Uterus (tissue), 4 donors: Measurements from ENCODE around the gene RPUSD2. TPM values are rescaled to one million over a fixed set of nuclear protein-coding genes. Genes with fewer than 3 reads are reported as not detected.

Experiments used
- DNase-seq, 2 donors: peaks; one replicate each; pipeline ENCODE4 v3.0.0-alpha.2; 2019 to 2020
- H3K27ac ChIP-seq, 2 donors: fragments of 200-600 bp; sonication (generic); 1 replicate in 1 of 2; 2 replicates in 1 of 2; pipeline ENCODE4 v1.5.1; 2016 to 2018
- H3K27me3 ChIP-seq, 2 donors: fragments of 200-600 bp; sonication (generic); one replicate each; pipeline ENCODE4 v1.5.1; 2018 to 2019; ENCODE audit warnings: control low read depth in 1 of 2
- H3K36me3 ChIP-seq, 2 donors: fragments of 200-600 bp; sonication (generic); one replicate each; pipeline ENCODE4 v1.5.1; 2019; ENCODE audit warnings: control low read depth in 1 of 2
- H3K4me1 ChIP-seq, 2 donors: fragments of 200-600 bp; sonication (generic); one replicate each; pipeline ENCODE4 v1.5.1; 2018 to 2019; ENCODE audit warnings: control low read depth in 1 of 2
- H3K4me3 ChIP-seq, 2 donors: fragments of 200-600 bp; sonication (generic); 1 replicate in 1 of 2; 2 replicates in 1 of 2; pipeline ENCODE4 v1.5.1; 2018 to 2019; ENCODE audit warnings: mild to moderate bottlenecking in 1 of 2
- H3K9me3 ChIP-seq, 2 donors: fragments of 200-600 bp; sonication (generic); one replicate each; pipeline ENCODE4 v1.5.1; 2019; ENCODE audit warnings: control low read depth in 1 of 2
- POLR2A ChIP-seq, 2 donors: fragments of 450-650 bp; IDR thresholded peaks; one replicate each; pipeline ENCODE4 v1.6.1; 2016; ENCODE audit warnings: antibody characterized with exemption in 2 of 2, mild to moderate bottlenecking in 1 of 2, moderate library complexity in 1 of 2
- intact Hi-C: fragments of 100-400 bp; cut with DNase I; formaldehyde crosslinking; loops from one replicate; pipeline ENCODE4 v1.15.1; 2023; ENCODE audit warnings: low total_unique reads
- small RNA-seq: library from RNA; depleted of rRNA; stranded (forward); fragments of <200 nt; gene quantifications from one replicate; pipeline ENCODE3, GENCODE V24; 2016
- total RNA-seq, 4 donors: library from RNA; depleted of rRNA in 3 of 4; stranded (reverse); fragments of >200 nt in 3 of 4; gene quantifications; one replicate each; pipeline versions ENCODE4 v1.1.0 to v1.2.4, GENCODE V29; 2014 to 2023
- TF ChIP-seq, protein P1 (sequence below), 4 experiments: fragments of 200-600 bp in 2 of 4; fragments of 450-650 bp in 2 of 4; sonication (generic) in 2 of 4; IDR thresholded peaks; one replicate each; pipeline ENCODE4 v1.5.1; 2016 to 2019; ENCODE audit warnings: antibody characterized with exemption in 4 of 4, mild to moderate bottlenecking in 2 of 4, moderate library complexity in 1 of 4
- donor health status: DM: yes; HTN: yes; CAD: no.

RPUSD2 gene
- total RNA-seq, 4 donors from 2014 or later = 0.29 to 18.6 (median 5.0) TPM

DNA sequence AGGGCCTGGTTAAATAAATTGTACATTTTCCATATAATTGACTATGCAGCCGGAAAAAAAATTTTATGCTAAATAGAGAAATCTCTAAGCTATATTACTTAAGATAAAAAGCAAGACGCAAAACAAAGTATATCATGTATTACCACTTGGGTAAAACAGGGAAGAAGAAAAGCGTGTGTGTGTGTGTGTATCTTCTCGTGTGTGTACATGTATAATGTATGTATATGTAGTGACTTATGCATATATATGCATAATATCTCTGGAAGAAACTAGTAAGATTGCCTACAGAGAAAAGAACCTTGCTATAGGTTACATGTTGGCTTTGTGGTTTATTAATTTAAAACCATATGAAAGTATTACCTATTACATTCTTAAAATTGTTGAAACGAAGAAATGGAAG, 44.0 kb downstream of the RPUSD2 start:
- no peak overlapping the region for H3K27ac ChIP-seq
- no peaks in the 10 kb centered on the region for H3K36me3 ChIP-seq
- intact Hi-C loops = no loop called here

DNA sequence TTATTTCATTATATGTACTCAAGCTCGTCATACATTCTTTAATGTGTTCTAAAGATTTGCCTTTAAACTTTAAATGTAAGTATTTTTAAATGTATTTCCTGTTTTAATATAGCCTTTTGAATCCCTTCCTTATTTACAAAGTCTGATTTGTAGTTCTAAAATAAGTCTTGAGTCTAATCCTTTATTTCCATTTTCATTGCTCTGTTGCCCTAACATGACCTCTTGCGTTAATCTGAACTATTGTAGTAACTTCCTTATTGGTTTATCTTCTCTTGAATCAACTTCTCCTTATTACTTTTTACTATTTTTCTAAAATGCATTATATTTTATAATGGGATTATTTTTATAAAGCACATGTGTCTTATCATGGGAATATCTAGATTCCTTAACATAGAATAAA, 48.9 kb downstream of the RPUSD2 start:
- no peak overlapping the region for H3K27ac ChIP-seq
- TF ChIP-seq, protein P1, sequence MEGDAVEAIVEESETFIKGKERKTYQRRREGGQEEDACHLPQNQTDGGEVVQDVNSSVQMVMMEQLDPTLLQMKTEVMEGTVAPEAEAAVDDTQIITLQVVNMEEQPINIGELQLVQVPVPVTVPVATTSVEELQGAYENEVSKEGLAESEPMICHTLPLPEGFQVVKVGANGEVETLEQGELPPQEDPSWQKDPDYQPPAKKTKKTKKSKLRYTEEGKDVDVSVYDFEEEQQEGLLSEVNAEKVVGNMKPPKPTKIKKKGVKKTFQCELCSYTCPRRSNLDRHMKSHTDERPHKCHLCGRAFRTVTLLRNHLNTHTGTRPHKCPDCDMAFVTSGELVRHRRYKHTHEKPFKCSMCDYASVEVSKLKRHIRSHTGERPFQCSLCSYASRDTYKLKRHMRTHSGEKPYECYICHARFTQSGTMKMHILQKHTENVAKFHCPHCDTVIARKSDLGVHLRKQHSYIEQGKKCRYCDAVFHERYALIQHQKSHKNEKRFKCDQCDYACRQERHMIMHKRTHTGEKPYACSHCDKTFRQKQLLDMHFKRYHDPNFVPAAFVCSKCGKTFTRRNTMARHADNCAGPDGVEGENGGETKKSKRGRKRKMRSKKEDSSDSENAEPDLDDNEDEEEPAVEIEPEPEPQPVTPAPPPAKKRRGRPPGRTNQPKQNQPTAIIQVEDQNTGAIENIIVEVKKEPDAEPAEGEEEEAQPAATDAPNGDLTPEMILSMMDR (IDR thresholded peaks at IDR 0.05) = no peak
- TF ChIP-seq POLR2A (IDR thresholded peaks at IDR 0.05) = no peak
- DNase-seq = no peak
- H3K36me3 ChIP-seq = no peaks in the 10 kb centered on the region
- no peaks in the 10 kb centered on the region for H3K4me1 ChIP-seq
- no peaks in the 10 kb centered on the region for H3K9me3 ChIP-seq
- intact Hi-C loops = no loop called here
- no peaks in the 10 kb centered on the region for H3K27me3 ChIP-seq
- H3K4me3 ChIP-seq = no peak overlapping the region

More for the DNA sequence above, 44.0 kb downstream of the RPUSD2 start:
- H3K4me3 ChIP-seq = no peak overlapping the region
- DNase-seq = no peak
- no peaks in the 10 kb centered on the region for H3K4me1 ChIP-seq
- no peaks in the 10 kb centered on the region for H3K9me3 ChIP-seq
- H3K27me3 ChIP-seq = no peaks in the 10 kb centered on the region
- no peak for TF ChIP-seq POLR2A (IDR thresholded peaks at IDR 0.05)
- TF ChIP-seq, protein P1 (IDR thresholded peaks at IDR 0.05) = no peak

DNA sequence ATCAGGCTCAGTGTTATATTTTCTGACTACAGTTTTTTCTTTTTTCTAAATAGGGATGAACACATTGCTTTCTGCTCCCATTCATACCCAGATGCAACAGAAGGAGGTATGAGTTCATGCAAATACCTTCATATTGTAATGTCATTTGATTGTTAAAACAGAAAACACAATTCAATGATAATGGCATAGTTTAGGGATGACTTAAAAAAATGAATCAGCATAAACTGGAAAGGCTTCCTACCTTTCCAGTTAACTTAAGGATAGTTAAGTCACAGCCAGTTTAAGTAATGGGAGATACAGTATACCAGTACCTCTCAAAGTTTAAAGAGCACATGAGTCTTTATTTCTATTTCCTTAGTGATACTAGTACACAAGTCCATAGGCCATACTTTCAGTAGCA, 49.8 kb downstream of the RPUSD2 start:
- no peaks in the 10 kb centered on the region for H3K9me3 ChIP-seq
- H3K4me1 ChIP-seq = no peaks in the 10 kb centered on the region
- no peak overlapping the region for H3K4me3 ChIP-seq
- intact Hi-C loops = no loop called here
- H3K27ac ChIP-seq = no peak overlapping the region
- TF ChIP-seq, protein P1 (IDR thresholded peaks at IDR 0.05) = no peak
- TF ChIP-seq POLR2A (IDR thresholded peaks at IDR 0.05) = no peak
- no peaks in the 10 kb centered on the region for H3K27me3 ChIP-seq
- DNase-seq = no peak
- no peaks in the 10 kb centered on the region for H3K36me3 ChIP-seq

DNA sequence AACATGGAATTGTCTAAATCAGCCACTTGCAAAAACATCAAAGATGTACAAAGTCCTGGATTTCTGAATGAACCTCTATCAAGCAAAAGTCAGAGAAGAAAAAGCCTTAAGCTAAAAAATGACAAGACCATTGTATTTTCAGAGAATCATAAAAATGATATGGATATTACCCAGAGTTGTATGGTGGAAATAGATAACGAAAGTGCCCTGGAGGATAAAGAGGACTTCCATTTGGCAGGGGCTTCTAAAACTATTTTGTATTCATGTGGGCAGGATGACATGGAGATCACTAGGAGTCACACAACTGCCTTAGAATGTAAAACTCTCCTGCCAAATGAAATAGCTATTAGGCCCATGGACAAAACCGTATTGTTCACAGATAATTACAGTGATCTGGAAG, 54.3 kb downstream of the RPUSD2 start:
- H3K36me3 ChIP-seq = no peaks in the 10 kb centered on the region
- no peak overlapping the region for H3K4me3 ChIP-seq
- H3K27me3 ChIP-seq = no peaks in the 10 kb centered on the region
- no peak overlapping the region for H3K27ac ChIP-seq
- no peak for TF ChIP-seq POLR2A (IDR thresholded peaks at IDR 0.05)
- TF ChIP-seq, protein P1 (IDR thresholded peaks at IDR 0.05) = no peak
- no peak for DNase-seq
- no peaks in the 10 kb centered on the region for H3K4me1 ChIP-seq
- intact Hi-C loops = no loop called here
- H3K9me3 ChIP-seq = no peaks in the 10 kb centered on the region

Small RNA genes lying within 50 kb of the gene (small RNA-seq; reads per million reads assigned to genes)
- not detected for gene RF00017
- not detected for gene RN7SL376P
- not detected for gene RNU6-516P

Other genes with a start within 250 kb of the RPUSD2 start
- gene INAFM2, start 245.6 kb upstream of the RPUSD2 start, total RNA-seq = 10 to 100 TPM in 2 of 4 donors, 1 to 10 TPM in 2; 3.2 to 68.1 (median 8.9) TPM
- 10 to 100 TPM in 1 of 4 donors, 1 to 10 TPM in 3; 2.4 to 43.8 (median 6.6) TPM for gene CCDC9B, start 228.4 kb upstream of the RPUSD2 start, total RNA-seq
- gene PHGR1, start 218.3 kb upstream of the RPUSD2 start, total RNA-seq = 1 to 10 TPM in 1 of 4 donors, not detected in 3; 1.8 TPM
- gene DISP2, start 211.1 kb upstream of the RPUSD2 start, total RNA-seq = under 1 TPM in 2 of 4 donors, not detected in 2; 0.14 to 0.85 TPM
- 10 to 100 TPM in 2 of 4 donors, 1 to 10 TPM in 2; 2.1 to 23.5 (median 9.7) TPM for gene KNSTRN, start 186.6 kb upstream of the RPUSD2 start, total RNA-seq
- gene IVD, start 163.5 kb upstream of the RPUSD2 start, total RNA-seq = 100 to 1,000 TPM in 1 of 4 donors, 10 to 100 TPM in 3; 66.5 to 203 (median 83.7) TPM
- gene BAHD1, start 128.3 kb upstream of the RPUSD2 start, total RNA-seq = 10 to 100 TPM in 2 of 4 donors, 1 to 10 TPM in 2; 5.0 to 35.5 (median 10.5) TPM
- gene CHST14, start 98.3 kb upstream of the RPUSD2 start, total RNA-seq = 10 to 100 TPM in 3 of 4 donors, 1 to 10 TPM in 1; 6.8 to 26.1 (median 17.9) TPM
- gene CCDC32, start 4.3 kb upstream of the RPUSD2 start, total RNA-seq = 10 to 100 TPM; 18.2 to 39.3 (median 29.3) TPM
- 10 to 100 TPM in 1 of 4 donors, under 1 TPM in 2, not detected in 1; 0.26 to 33.5 (median 0.55) TPM for gene KNL1, start 24.9 kb downstream of the RPUSD2 start, total RNA-seq
- 1 to 10 TPM in 2 of 4 donors, under 1 TPM in 1, not detected in 1; 0.51 to 7.7 (median 1.3) TPM for gene RAD51, start 125.9 kb downstream of the RPUSD2 start, total RNA-seq
- gene RMDN3, start 186.0 kb downstream of the RPUSD2 start, total RNA-seq = 10 to 100 TPM in 2 of 4 donors, 1 to 10 TPM in 2; 6.4 to 27.0 (median 16.1) TPM
- 100 to 1,000 TPM in 1 of 4 donors, 10 to 100 TPM in 2, 1 to 10 TPM in 1; 6.2 to 113 (median 34.5) TPM for gene GCHFR, start 194.8 kb downstream of the RPUSD2 start, total RNA-seq
- gene C15orf62, start 200.7 kb downstream of the RPUSD2 start, total RNA-seq = under 1 TPM in 2 of 4 donors, not detected in 2; 0.28 to 0.55 TPM
- gene ZFYVE19, start 237.8 kb downstream of the RPUSD2 start, total RNA-seq = 10 to 100 TPM in 3 of 4 donors, 1 to 10 TPM in 1; 5.6 to 37.5 (median 15.2) TPM
- gene DNAJC17, start 238.2 kb downstream of the RPUSD2 start, total RNA-seq = 10 to 100 TPM in 3 of 4 donors, 1 to 10 TPM in 1; 6.1 to 79.4 (median 32.5) TPM